Muscle of leg (tissue), 16 donors: Measurements from ENCODE around the gene CCNE1. TPM values are rescaled to one million over a fixed set of nuclear protein-coding genes. Genes with fewer than 3 reads are reported as not detected.
A peak's percentile ranks its signal among the peaks of the same experiment; 100 is the strongest.

Experiments used
- DNase-seq: peaks from one replicate; pipeline ENCODE4 v3.0.0; 2013
- H3K27ac ChIP-seq: one replicate; pipeline ENCODE4 v1.5.1; 2013; ENCODE audit warnings: mild to moderate bottlenecking, low read length, control low read depth
- H3K27me3 ChIP-seq: one replicate; pipeline ENCODE4 v1.6.1; 2013; ENCODE audit warnings: low read length; ENCODE audit not compliant: control insufficient read depth, insufficient read depth
- H3K36me3 ChIP-seq: one replicate; pipeline ENCODE4 v1.6.1; 2013; ENCODE audit warnings: low read length; ENCODE audit not compliant: control insufficient read depth, insufficient read depth
- H3K4me1 ChIP-seq: one replicate; pipeline ENCODE4 v1.6.1; 2013; ENCODE audit warnings: low read length; ENCODE audit not compliant: control insufficient read depth, insufficient read depth
- H3K4me3 ChIP-seq: one replicate; pipeline ENCODE4 v1.5.1; 2013; ENCODE audit warnings: low read length, control low read depth
- H3K9me3 ChIP-seq: replicated peaks from 2 replicates; pipeline ENCODE4 v1.6.1; 2013; ENCODE audit warnings: low read depth, low read length; ENCODE audit not compliant: control insufficient read depth
- WGBS: methylation state at CpG from one replicate; pipeline ENCODE4 v1.1.5; 2013; ENCODE audit warnings: missing lambda C conversion rate; ENCODE audit not compliant: insufficient coverage; 5-methylcytosine and 5-hydroxymethylcytosine counted together
- long read RNA-seq, 11 donors: transcript quantifications; one replicate each; lab custom pipeline, GENCODE V29; 2026
- polyA plus RNA-seq, 8 donors: library from polyadenylated mRNA; unstranded; fragments of 120-200 nt; gene quantifications; one replicate each; pipeline versions ENCODE4 v1.2.1 to v1.2.3, GENCODE V29; 2013; ENCODE audit warnings: inconsistent platforms in 1 of 8, low replicate concordance in 1 of 8; ENCODE audit not compliant: insufficient read length in 8 of 8, insufficient read depth in 1 of 8
- total RNA-seq: library from RNA; stranded (reverse); fragments of 120-200 nt; gene quantifications from one replicate; pipeline ENCODE4 v1.2.4, GENCODE V29; 2013

CCNE1 gene
- 18.0 TPM for total RNA-seq
- polyA plus RNA-seq: 10 to 100 TPM; 20.3 to 24.9 (median 24.2) TPM
- long read RNA-seq, donor 1: 0 reads
- long read RNA-seq, donor 2: 0 reads
- long read RNA-seq, donor 3, partial matches to known transcripts: 0 of 1 reads
- long read RNA-seq, donor 3, other reads (novel, unspliced or antisense): 0 of 1 reads
- long read RNA-seq, donor 4, partial matches to known transcripts: 0 of 3 reads
- long read RNA-seq, donor 4, other reads (novel, unspliced or antisense): 0 of 3 reads
- long read RNA-seq, donor 5, transcript CCNE1-201 (12 exons, 2,043 nt): major isoform, 7 of 8 reads
- long read RNA-seq, donor 5, partial matches to known transcripts: 0 of 8 reads
- long read RNA-seq, donor 5, other reads (novel, unspliced or antisense): 0 of 8 reads
- long read RNA-seq, donor 6, partial matches to known transcripts: 0 of 3 reads
- long read RNA-seq, donor 6, other reads (novel, unspliced or antisense): 0 of 3 reads
- long read RNA-seq, donor 7, partial matches to known transcripts: 0 of 4 reads
- long read RNA-seq, donor 7, other reads (novel, unspliced or antisense): 0 of 4 reads
- long read RNA-seq, donor 8, partial matches to known transcripts: 0 of 1 reads
- long read RNA-seq, donor 8, other reads (novel, unspliced or antisense): 0 of 1 reads
- long read RNA-seq, donor 9, partial matches to known transcripts: 0 of 2 reads
- long read RNA-seq, donor 9, other reads (novel, unspliced or antisense): 0 of 2 reads
- long read RNA-seq, donor 10, transcript CCNE1-201 (12 exons, 2,043 nt): major isoform, 7 of 8 reads
- long read RNA-seq, donor 10, partial matches to known transcripts: 0 of 8 reads
- long read RNA-seq, donor 10, other reads (novel, unspliced or antisense): 0 of 8 reads
- long read RNA-seq, donor 11, partial matches to known transcripts: 0 of 3 reads
- long read RNA-seq, donor 11, other reads (novel, unspliced or antisense): 0 of 3 reads

- Histone ChIP-seq H3K9me3 (no peaks in the 10 kb centered on the region), H3K27me3 (no peaks in the 10 kb centered on the region), H3K36me3 (peaks cover 3% of the 10 kb centered on the region), H3K27ac (peak within 1 kb of the TSS; percentile 66), H3K4me1 (peaks cover 48% of the 10 kb centered on the region), H3K4me3 (peak within 1 kb of the TSS; percentile 48)
- peak; percentile 96 for DNase-seq
- 1% methylated on average over 119 of the region's 125 CpGs for WGBS
Measured at GRCh38 chr19:29811125-29812079, at the start of gene CCNE1. Gene CCNE1 (plus strand): TSS chr19:29811991. CDS start chr19:29812556, 565 bp downstream.

GRCh38 chr19:29763196-29763595 lies 48.6 kb upstream of the CCNE1 start:
- WGBS: no CpG with 5 or more reads among the region's 4 CpGs
- H3K36me3 ChIP-seq: no peaks in the 10 kb centered on the region
- no peak overlapping the region for H3K4me3 ChIP-seq
- peaks cover 2% of the 10 kb centered on the region for H3K27me3 ChIP-seq
- no peak overlapping the region for H3K27ac ChIP-seq
- H3K9me3 ChIP-seq: no peaks in the 10 kb centered on the region
- H3K4me1 ChIP-seq: peaks cover 6% of the 10 kb centered on the region
- DNase-seq: no peak

GRCh38 chr19:29764361-29764760 lies 47.4 kb upstream of the CCNE1 start:
- Histone ChIP-seq H3K27ac (no peak overlapping the region), H3K9me3 (no peaks in the 10 kb centered on the region), H3K4me1 (peaks cover 6% of the 10 kb centered on the region), H3K27me3 (peaks cover 2% of the 10 kb centered on the region), H3K4me3 (no peak overlapping the region), H3K36me3 (no peaks in the 10 kb centered on the region)
- WGBS: 94% methylated on average over 8 of the region's 8 CpGs
- no peak for DNase-seq

- Histone ChIP-seq H3K4me1 (no peaks in the 10 kb centered on the region), H3K27me3 (peaks cover 2% of the 10 kb centered on the region), H3K27ac (no peak overlapping the region), H3K9me3 (no peaks in the 10 kb centered on the region), H3K36me3 (no peaks in the 10 kb centered on the region), H3K4me3 (no peak overlapping the region)
- DNase-seq: no peak
- 40% methylated on average over 3 of the region's 3 CpGs for WGBS
Measured at GRCh38 chr19:29766100-29766499, 45.7 kb upstream of the CCNE1 start.

GRCh38 chr19:29767039-29767735 lies 44.6 kb upstream of the CCNE1 start:
- 31% methylated on average over 4 of the region's 8 CpGs for WGBS
- DNase-seq: no peak
- H3K4me3 ChIP-seq: no peak overlapping the region
- H3K27me3 ChIP-seq: peaks cover 2% of the 10 kb centered on the region
- H3K4me1 ChIP-seq: peaks cover 4% of the 10 kb centered on the region
- H3K9me3 ChIP-seq: no peaks in the 10 kb centered on the region
- H3K27ac ChIP-seq: no peak overlapping the region
- no peaks in the 10 kb centered on the region for H3K36me3 ChIP-seq

- no peak overlapping the region for H3K4me3 ChIP-seq
- H3K27ac ChIP-seq: no peak overlapping the region
- no peaks in the 10 kb centered on the region for H3K36me3 ChIP-seq
- H3K4me1 ChIP-seq: peaks cover 14% of the 10 kb centered on the region
- 58% methylated on average over 3 of the region's 10 CpGs for WGBS
- no peak for DNase-seq
- peaks cover 2% of the 10 kb centered on the region for H3K27me3 ChIP-seq
- no peaks in the 10 kb centered on the region for H3K9me3 ChIP-seq
Measured at GRCh38 chr19:29768166-29768565, 43.6 kb upstream of the CCNE1 start.

- 97% methylated on average over 7 of the region's 8 CpGs for WGBS
- DNase-seq: no peak
Measured at GRCh38 chr19:29769997-29770396, 41.8 kb upstream of the CCNE1 start.

GRCh38 chr19:29770648-29771047 lies 41.1 kb upstream of the CCNE1 start:
- WGBS: 89% methylated on average over 3 of the region's 7 CpGs
- H3K4me1 ChIP-seq: peaks cover 31% of the 10 kb centered on the region
- no peak for DNase-seq

More at GRCh38 chr19:29769997-29770396, 41.8 kb upstream of the CCNE1 start:
- Histone ChIP-seq H3K4me3 (no peak overlapping the region), H3K27ac (no peak overlapping the region), H3K27me3 (no peaks in the 10 kb centered on the region), H3K4me1 (peaks cover 25% of the 10 kb centered on the region), H3K9me3 (no peaks in the 10 kb centered on the region), H3K36me3 (no peaks in the 10 kb centered on the region)

More at GRCh38 chr19:29770648-29771047, 41.1 kb upstream of the CCNE1 start:
- H3K4me3 ChIP-seq: no peak overlapping the region
- no peaks in the 10 kb centered on the region for H3K27me3 ChIP-seq
- H3K36me3 ChIP-seq: no peaks in the 10 kb centered on the region
- H3K27ac ChIP-seq: no peak overlapping the region
- no peaks in the 10 kb centered on the region for H3K9me3 ChIP-seq
